ENCODE results near the gene ITPR1. TPM values are rescaled to one million over a fixed set of nuclear protein-coding genes. Genes with fewer than 3 reads are reported as not detected.

ITPR1 gene
- total RNA-seq, 1 experiment from 2014 or later: 8.7 TPM

- Histone ChIP-seq H3K9me3 (ENCODE audit: control insufficient read depth, insufficient read depth, low read depth, low read length) (no peaks in the 10 kb centered on the region), H3K36me3 (ENCODE audit: control insufficient read depth, insufficient read depth, low read length) (no peaks in the 10 kb centered on the region), H3K27ac (ENCODE audit: low read length) (no peak overlapping the region), H3K4me3 (ENCODE audit: low read depth in 2 of 2, low read length in 2 of 2) (no peak overlapping the region), H3K4me1 (ENCODE audit: control insufficient read depth, insufficient read depth, low read length) (no peaks in the 10 kb centered on the region; the same call in 1 of the 2 replicates), H3K27me3 (ENCODE audit: control insufficient read depth, insufficient read depth, low read length) (no peaks in the 10 kb centered on the region)
- no TSS peak for BruUV-seq (replicated peaks)
- POLR2A ChIA-PET: no interaction called here
- intact Hi-C loops (cut with micrococcal nuclease; ENCODE audit: unreplicated experiment) (no loop called here), in situ Hi-C loops (cut with HindIII; ENCODE audit: low pct_unique_long_range_greater_than_20kb, low sequenced_read_pairs) (no loop called here)
- TF ChIP-seq SIN3A (IDR thresholded peaks at IDR 0.05; ENCODE audit: borderline replicate concordance, insufficient read depth, low read depth, low read length): no peak
- no peak for TF ChIP-seq CTCF (IDR thresholded peaks at IDR 0.05)
- TF ChIP-seq TCF7L2 (IDR thresholded peaks at IDR 0.05; ENCODE audit: low read depth, low read length): no peak
- no peak for TF ChIP-seq POLR2AphosphoS5 (IDR thresholded peaks at IDR 0.05; ENCODE audit: low read depth, low read length)
- TF ChIP-seq REST (IDR thresholded peaks at IDR 0.05; ENCODE audit: insufficient read depth in 1 of 2, low read depth in 2 of 2, low read length in 1 of 2): no peak
- ATAC-seq: no peak
- no peak for DNase-seq (ENCODE audit: low read depth, low spot score)
- CTCF ChIA-PET: no interaction called here
These were observed 262.4 kb downstream of the ITPR1 start for GRCh38 chr3:4755566-4755965.

GRCh38 chr3:4756057-4756775 is 263.1 kb downstream of the ITPR1 start:
- ATAC-seq (no peak), DNase-seq (ENCODE audit: low read depth, low spot score) (no peak)
- Histone ChIP-seq H3K27me3 (ENCODE audit: control insufficient read depth, insufficient read depth, low read length) (no peaks in the 10 kb centered on the region), H3K4me3 (ENCODE audit: low read depth in 2 of 2, low read length in 2 of 2) (no peak overlapping the region), H3K36me3 (ENCODE audit: control insufficient read depth, insufficient read depth, low read length) (no peaks in the 10 kb centered on the region), H3K4me1 (ENCODE audit: control insufficient read depth, insufficient read depth, low read length) (no peaks in the 10 kb centered on the region; the same call in 1 of the 2 replicates), H3K27ac (ENCODE audit: low read length) (no peak overlapping the region), H3K9me3 (ENCODE audit: control insufficient read depth, insufficient read depth, low read depth, low read length) (no peaks in the 10 kb centered on the region)
- TF ChIP-seq REST (IDR thresholded peaks at IDR 0.05; ENCODE audit: insufficient read depth in 1 of 2, low read depth in 2 of 2, low read length in 1 of 2) (no peak), TCF7L2 (IDR thresholded peaks at IDR 0.05; ENCODE audit: low read depth, low read length) (no peak), CTCF (IDR thresholded peaks at IDR 0.05) (no peak), POLR2AphosphoS5 (IDR thresholded peaks at IDR 0.05; ENCODE audit: low read depth, low read length) (no peak), SIN3A (IDR thresholded peaks at IDR 0.05; ENCODE audit: borderline replicate concordance, insufficient read depth, low read depth, low read length) (no peak)
- in situ Hi-C loops (cut with HindIII; ENCODE audit: low pct_unique_long_range_greater_than_20kb, low sequenced_read_pairs): no loop called here
- ChIA-PET CTCF (no interaction called here), POLR2A (no interaction called here)
- BruUV-seq (replicated peaks): no TSS peak
- intact Hi-C loops (cut with micrococcal nuclease; ENCODE audit: unreplicated experiment): no loop called here

Data from Panc1 (cell line).